Daoy (cell line): ENCODE results near the gene MICAL3. TPM values are rescaled to one million over a fixed set of nuclear protein-coding genes. Genes with fewer than 3 reads are reported as not detected.
"Not testable (repeated sequence)": the region's sequence is repeated elsewhere in the genome, so short reads cannot be mapped to it uniquely, and the experiment has no call there.

Source experiments
- DNase-seq: peaks from one replicate; pipeline ENCODE4 v3.0.0-alpha.2; 2015; ENCODE audit warnings: low read depth
- total RNA-seq: library from RNA; depleted of rRNA; stranded (reverse); fragments of >200 nt; shearing (Covaris generic); gene quantifications from 2 replicates; pipeline ENCODE4 v1.2.3, GENCODE V29; 2014

MICAL3 gene
- total RNA-seq, 1 experiment from 2014 or later: 26.2 TPM

GRCh38 chr22:17888855-17889254 lies 135.5 kb downstream of the MICAL3 start:
- DNase-seq: no peak

DNA sequence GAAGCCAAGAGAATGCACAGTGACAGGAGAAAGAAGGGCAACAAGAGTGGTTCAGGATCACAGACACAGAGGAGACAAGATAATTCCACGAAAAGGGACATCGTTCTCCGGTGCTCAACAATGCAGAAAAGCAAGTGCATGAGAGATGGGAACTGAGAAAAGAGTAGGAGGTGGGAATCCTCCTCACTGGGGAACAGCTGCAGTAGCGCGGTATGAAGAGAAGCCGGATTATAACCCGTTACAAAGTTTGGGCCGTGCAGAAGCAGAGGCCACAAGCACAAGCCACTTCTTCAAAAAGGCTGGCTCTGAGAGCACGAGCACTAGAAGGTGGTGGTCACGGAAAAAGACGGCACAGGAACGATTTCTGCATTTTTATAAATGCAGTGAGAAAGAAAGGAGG lies 135.9 kb downstream of the MICAL3 start:
- no peak for DNase-seq

- no peak for DNase-seq
Observed at GRCh38 chr22:17884893-17885292, 139.5 kb downstream of the MICAL3 start.

GRCh38 chr22:17884084-17884483 lies 140.3 kb downstream of the MICAL3 start:
- DNase-seq: no peak

- DNase-seq: no peak
Observed at GRCh38 chr22:17883356-17883755, 141.0 kb downstream of the MICAL3 start.

DNA sequence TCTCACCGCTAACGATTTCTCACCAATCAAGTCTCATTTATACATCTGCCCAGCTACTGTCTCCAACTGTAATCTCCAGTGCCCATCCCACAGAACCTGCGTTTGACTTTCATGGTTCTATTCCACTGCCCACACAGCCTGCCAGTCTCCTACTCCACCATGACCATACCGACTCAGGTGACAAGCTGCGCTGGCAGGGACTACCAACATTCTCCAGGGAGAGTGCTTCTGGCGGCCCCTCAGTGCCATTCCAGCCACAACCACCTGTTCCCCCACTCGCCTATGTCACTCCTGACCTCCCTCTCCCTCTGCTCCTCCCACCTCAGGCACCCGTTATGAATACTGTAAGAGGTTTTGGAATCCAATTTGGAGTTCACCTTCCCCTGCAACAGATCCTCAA lies 141.6 kb downstream of the MICAL3 start:
- no peak for DNase-seq

DNA sequence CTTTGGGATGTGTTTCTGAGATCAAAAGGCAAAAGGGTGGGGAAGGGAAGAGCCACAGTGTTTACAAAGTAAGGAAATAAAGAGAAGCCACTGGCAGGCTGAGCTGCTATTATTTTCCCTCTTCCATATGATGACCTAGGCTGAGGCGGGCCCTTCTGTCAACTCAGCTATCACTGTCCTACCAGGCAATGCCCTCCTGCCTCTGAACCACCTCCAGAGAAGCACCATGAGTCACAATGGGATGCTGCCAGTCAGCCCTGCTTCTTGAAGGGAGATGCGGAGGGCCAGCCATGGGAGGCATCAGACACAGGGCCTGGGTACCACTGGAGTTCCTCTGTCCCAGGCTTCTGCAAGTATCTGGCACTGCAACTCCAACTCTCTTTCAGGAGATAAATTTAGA lies 142.2 kb downstream of the MICAL3 start:
- DNase-seq: no peak

DNA sequence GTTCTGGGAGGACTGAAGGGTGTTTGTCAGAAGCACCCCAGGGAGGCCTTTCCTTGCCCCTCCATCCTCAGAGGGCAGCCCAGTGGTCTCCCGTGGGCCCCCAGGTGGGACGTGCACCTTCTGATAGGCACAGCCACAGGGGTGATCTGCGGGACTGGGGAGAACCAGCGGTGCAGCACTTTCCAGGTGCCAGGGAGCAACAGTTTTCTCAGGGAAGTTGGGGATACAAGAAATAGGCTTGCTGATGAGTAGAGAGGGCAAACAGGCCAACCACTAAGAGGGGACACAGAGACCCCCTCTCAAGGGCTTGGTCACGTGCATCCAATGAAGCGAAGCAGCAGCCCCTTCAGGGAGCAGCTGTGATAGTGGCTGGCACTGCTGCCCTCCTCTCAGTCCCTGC lies 143.0 kb downstream of the MICAL3 start:
- no peak for DNase-seq

DNA sequence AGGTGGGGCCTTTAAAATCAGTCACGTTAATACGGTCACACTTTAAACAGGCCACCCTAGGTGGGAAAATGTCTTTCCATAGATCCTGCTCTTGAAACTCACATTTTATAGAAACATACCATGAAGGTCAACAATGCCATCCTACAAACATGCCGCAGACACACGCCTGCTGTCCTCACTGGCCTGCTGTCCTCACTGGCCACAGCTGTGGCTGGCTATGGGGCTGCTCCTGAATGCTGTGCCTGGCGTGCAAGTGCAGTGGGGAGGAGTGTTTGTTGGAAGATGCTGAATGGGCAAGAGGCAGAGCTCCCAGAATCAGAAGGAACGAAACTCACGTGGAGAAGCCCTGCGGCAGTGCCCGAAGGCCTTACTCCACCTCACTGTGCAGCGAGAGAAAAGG lies 143.9 kb downstream of the MICAL3 start:
- no peak for DNase-seq

DNA sequence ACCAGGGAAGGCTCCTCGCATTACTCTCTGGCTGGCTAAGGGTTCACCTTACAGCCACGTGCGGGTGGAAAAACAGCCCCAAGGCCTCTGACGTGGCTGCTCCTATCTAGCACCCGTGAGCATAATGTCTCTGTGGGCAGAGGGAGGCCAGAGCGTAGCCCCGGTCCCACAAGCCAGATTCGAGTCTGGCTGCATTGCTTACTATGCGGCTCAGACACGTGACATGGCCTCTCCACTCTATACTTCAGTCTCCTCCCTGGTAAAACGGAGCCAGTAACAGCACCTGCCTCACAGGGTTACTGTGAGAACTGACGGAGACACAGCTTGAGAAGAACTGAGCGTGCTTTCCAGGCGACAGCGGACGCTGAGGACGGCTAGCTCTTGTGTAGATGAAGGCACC lies 144.3 kb downstream of the MICAL3 start:
- no peak for DNase-seq

GRCh38 chr22:17878941-17879340 lies 145.4 kb downstream of the MICAL3 start:
- DNase-seq: no peak

DNA sequence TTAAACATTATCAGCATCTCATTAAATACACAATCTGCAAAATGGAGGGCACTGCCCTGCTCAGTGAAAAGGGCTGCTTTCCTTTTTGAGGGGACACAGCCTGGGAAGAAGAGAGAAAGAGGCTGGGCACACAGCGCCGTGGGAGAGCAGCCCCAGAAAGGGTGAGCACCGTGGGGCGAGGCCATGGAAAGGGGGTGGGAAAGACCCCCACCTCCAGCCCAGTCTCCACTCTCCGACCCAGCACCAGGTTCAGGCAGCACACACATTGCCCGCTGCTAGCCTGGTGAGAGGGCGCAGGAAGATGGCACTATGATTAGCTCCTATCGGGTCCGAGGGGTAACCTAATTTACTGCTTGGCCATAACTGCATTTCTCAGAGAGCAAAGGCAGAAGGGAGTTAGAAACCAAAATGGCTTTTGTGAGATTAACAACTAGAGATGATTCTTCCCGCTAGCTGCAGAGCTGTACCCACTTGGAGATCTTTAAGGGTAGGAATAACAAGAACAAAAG lies 146.1 kb downstream of the MICAL3 start:
- DNase-seq: no peak

GRCh38 chr22:17876878-17877855 lies 147.2 kb downstream of the MICAL3 start:
- not testable (repeated sequence) for DNase-seq

DNA sequence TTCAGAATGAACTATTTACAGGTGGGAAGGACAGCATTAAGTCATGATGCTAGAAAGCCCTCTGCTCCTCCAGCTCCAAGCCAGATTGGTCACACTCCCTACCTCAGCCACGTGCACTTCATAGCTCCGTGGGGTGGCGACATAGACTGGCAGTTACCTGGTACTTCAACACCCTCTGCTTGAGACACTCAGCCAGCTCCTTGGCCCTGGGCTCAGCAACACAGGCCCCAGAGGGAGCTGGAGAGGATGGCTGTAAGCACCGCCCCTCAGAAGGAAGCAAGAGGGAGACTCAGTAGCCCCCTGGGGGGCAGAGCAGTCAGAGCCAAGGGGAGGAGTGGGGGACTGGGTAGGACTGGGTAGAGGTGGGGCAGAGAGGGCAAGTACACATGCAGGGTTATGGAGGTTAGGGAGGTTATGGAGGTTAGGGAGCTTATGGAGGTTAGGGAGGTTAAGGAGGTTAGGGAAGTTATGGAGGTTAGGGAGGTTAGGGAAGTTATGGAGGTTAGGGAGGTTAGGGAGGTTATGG lies 148.0 kb downstream of the MICAL3 start:
- peak; percentile 14 for DNase-seq

DNA sequence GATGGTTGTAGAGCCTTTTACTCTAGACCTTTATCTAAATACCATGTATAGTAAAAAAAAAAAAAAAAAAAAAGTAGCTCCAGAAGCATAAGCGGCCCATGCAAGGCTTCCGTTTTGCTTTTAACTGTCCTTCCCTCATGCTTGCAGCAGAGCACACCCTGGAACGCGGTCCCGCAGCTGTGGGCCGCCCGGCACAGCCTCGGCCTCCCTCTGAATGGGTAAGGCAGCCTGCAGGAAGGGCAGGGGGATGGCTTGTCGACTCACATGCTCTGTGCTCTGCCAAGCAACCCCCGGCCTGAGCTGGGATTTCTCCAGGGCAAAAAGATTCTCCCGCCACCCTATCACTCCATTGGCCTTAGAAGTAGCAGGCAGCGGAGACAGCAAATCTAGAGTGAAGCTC lies 148.7 kb downstream of the MICAL3 start:
- DNase-seq: no peak

DNA sequence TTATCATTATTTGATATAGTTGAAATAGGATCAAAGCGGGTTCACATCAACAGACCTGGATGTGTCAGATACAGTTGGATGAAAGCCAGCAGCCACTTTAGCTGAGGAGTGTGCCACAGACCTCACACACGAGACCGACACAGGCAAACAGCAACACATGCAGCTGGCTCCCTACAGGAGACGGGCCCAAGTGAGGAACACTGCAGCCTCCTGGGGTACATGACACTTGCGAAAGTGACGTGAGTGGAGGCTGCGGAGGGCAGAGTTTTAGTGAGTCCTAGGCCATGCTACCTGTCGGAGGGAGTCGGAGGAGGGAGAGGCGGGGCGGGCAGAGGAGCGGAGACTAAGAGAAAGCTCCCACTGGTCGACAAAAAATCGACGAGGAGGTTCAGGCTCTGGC lies 149.2 kb downstream of the MICAL3 start:
- DNase-seq: no peak

DNA sequence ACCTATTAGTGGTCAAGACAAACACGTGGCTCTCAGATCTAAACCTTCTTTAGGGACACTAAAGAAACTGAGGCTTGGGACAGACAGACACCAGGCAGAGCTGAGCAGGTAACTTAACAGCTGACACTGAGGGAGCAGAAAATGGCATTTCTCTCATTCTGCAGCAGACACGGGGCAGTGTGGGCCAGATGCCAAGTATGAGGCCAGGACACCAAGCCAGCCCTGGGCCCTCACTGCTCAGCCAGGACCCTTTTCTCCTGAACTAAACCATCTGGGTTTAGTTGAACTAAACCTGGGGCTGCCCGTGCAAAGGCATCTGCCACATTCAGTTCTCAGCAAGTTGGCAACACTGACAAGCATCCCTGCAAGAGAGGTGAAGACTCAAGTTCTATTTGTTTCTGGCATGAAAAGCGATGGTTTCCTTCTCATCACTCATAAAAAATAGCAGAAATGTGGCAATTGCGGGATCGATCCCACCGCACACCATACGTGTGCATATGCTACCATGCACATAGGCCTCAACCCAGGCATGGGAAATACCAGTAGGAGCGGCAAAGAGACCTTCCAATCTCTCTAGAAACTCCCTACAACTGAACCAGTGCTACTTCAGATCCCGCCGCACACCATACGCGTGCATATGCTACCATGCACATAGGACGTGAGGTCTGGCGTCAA lies 150.0 kb downstream of the MICAL3 start:
- no peak for DNase-seq

GRCh38 chr22:17873804-17874203 lies 150.6 kb downstream of the MICAL3 start:
- DNase-seq: no peak

- DNase-seq: no peak
Observed at GRCh38 chr22:17873116-17873515, 151.2 kb downstream of the MICAL3 start.

DNA sequence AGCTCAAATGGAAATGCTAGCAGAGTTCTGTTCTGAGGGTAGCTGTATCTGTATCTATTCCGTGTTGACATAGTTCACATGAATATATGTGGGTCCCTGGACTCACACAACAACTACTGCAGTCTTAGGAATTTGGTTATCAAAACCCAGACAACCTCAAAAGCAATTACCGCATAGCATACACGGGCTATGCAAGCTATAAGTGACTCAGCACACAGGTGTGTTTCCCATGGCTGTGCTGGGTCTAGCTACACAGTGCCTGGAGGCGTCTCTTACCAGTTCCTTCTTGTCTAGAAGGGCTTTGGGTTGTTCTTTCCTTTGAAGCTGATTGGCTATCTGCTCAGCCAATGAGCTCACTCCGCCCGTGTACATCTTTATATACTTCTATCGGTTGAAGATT lies 151.9 kb downstream of the MICAL3 start:
- peak; percentile 40 for DNase-seq

DNA sequence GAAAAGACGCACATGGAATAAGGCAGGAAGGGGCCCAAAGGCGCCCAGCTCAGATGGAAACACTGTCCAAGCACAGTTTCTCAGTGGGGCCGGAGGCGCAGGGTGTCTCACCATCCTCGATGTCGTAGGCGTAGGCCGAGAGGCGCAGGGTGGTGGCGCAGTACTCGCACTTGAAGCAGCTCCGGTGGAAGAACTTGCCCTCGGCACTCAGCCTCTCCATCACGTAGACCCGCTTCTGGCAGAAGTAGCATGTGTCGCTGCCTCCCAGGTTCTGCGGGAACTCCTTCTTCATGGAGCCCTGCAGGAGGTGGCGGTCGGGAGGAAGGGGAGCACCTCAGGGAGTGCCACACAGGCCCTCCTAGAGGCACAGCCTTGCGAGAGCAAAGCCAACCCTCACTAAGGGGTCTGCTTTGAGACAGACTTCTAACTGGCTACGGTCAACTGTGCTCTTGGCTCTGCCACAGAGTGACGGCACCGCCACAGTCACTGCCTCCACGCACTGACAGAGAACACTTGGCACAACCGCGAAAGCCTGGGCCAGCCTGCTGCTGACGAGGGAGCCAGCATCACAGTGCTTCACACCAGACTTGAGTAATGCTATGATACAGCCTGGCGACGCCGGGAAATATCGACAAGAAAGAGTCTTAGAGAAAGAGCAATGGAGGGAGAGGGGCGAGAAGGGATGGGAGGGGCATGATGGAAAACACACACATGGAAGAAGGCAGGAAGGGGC lies 152.5 kb downstream of the MICAL3 start:
- no peak for DNase-seq

DNA sequence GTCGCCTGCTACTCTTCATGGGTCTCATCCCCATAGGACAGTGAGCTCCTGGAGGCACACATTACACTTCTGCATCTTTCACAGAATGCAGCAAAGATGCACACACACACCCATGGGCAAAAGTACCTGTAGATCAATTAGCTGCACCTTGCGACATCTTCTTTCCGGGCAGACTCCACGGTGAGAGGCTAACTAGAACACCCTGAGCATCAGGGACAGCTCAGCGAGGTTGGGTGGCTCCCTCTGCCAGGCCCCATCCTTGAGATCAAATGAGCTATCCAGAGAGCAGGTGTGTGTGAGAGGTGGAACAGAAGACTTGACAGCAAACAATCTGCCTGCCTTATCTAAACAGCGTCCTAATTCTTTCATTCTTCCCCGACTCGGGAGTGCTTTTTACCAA lies 154.0 kb downstream of the MICAL3 start:
- no peak for DNase-seq
